ENCODE results near the gene LCOR.

- TF ChIP-seq CTCF (IDR thresholded peaks at IDR 0.05) (no peak), POLR2A (IDR thresholded peaks at IDR 0.05) (no peak)
These were observed 175.3 kb downstream of the LCOR start for GRCh38 chr10:97007417-97007816.
